Activated T-helper 2 cell treated with anti-CD3 and anti-CD28 coated beads, Interferon-gamma antibody, Interleukin-2, Interleukin-4, amounts not matched to agents 10 μg/mL and 5 μg/mL and 100 μg/mL, durations not matched to agents 14 hours and 24 hours and 36 hours (primary cell): ENCODE results near the gene FCF1. TPM values are rescaled to one million over a fixed set of nuclear protein-coding genes. Genes with fewer than 3 reads are reported as not detected.

Experiments used
- DNase-seq: peaks from one replicate; pipeline ENCODE4 v3.0.0; 2021; ENCODE audit warnings: low spot score
- H3K27ac Mint-ChIP-seq: one replicate; pipeline ENCODE4 v1.8.0; 2021; ENCODE audit warnings: mixed read lengths
- H3K27me3 Mint-ChIP-seq: one replicate; pipeline ENCODE4 v1.8.0; 2021; ENCODE audit warnings: low read depth, mixed read lengths
- H3K36me3 Mint-ChIP-seq: one replicate; pipeline ENCODE4 v1.8.0; 2021; ENCODE audit warnings: low read depth, mixed read lengths
- H3K4me1 Mint-ChIP-seq: one replicate; pipeline ENCODE4 v1.8.0; 2021; ENCODE audit warnings: low read depth, mixed read lengths
- H3K4me3 Mint-ChIP-seq: one replicate; pipeline ENCODE4 v1.8.0; 2021; ENCODE audit warnings: low read depth, mild to moderate bottlenecking, moderate library complexity, mixed read lengths
- H3K9me3 Mint-ChIP-seq: one replicate; pipeline ENCODE4 v1.8.0; 2021; ENCODE audit warnings: mixed read lengths
- intact Hi-C: fragments of 100-400 bp; cut with micrococcal nuclease; formaldehyde crosslinking; loops from one replicate; pipeline ENCODE4 v1.15.1; 2023
- total RNA-seq: library from RNA; stranded (reverse); gene quantifications from 2 replicates; pipeline ENCODE4 v1.2.3, GENCODE V29; 2022

Gene FCF1
- total RNA-seq, 1 donor from 2014 or later = 62.8 TPM

DNA sequence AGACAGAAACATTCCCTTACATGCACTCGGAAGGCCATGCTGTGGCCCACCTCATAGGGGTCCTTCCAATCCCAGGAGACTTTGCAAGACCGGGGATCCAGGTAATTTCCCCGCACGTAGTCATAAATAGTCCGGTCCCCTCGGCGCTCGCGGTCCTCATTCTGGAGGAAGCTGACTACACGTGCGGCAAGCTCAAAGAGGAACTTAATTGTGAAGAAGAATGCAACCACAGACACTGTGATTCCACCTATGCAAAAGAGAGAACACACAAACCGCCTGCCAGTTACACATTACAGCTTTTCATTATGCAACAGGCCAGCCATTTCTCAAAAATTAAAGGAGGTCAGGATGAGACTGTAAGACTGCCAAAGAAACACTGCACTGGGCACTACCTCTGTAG lies 28.5 kb upstream of the FCF1 start:
- no peak for DNase-seq
- no peak overlapping the region for H3K4me3 Mint-ChIP-seq
- no peaks in the 10 kb centered on the region for H3K27me3 Mint-ChIP-seq
- no peaks in the 10 kb centered on the region for H3K9me3 Mint-ChIP-seq
- intact Hi-C loops = no loop called here
- H3K27ac Mint-ChIP-seq = no peak overlapping the region
- H3K4me1 Mint-ChIP-seq = peaks cover 7% of the 10 kb centered on the region
- peaks cover 59% of the 10 kb centered on the region for H3K36me3 Mint-ChIP-seq

- no peak for DNase-seq
- no peak overlapping the region for H3K27ac Mint-ChIP-seq
- peaks cover 7% of the 10 kb centered on the region for H3K4me1 Mint-ChIP-seq
- intact Hi-C loops = no loop called here
- peaks cover 57% of the 10 kb centered on the region for H3K36me3 Mint-ChIP-seq
- H3K9me3 Mint-ChIP-seq = no peaks in the 10 kb centered on the region
- H3K27me3 Mint-ChIP-seq = no peaks in the 10 kb centered on the region
- no peak overlapping the region for H3K4me3 Mint-ChIP-seq
These were observed 27.9 kb upstream of the FCF1 start for GRCh38 chr14:74685056-74685455.

- Mint-ChIP-seq H3K4me1 (peaks cover 7% of the 10 kb centered on the region), H3K9me3 (no peaks in the 10 kb centered on the region), H3K27ac (no peak overlapping the region), H3K4me3 (no peak overlapping the region), H3K36me3 (peaks cover 57% of the 10 kb centered on the region), H3K27me3 (no peaks in the 10 kb centered on the region)
- intact Hi-C loops = no loop called here
- no peak for DNase-seq
These were observed 26.8 kb upstream of the FCF1 start for GRCh38 chr14:74685921-74686678.

DNA sequence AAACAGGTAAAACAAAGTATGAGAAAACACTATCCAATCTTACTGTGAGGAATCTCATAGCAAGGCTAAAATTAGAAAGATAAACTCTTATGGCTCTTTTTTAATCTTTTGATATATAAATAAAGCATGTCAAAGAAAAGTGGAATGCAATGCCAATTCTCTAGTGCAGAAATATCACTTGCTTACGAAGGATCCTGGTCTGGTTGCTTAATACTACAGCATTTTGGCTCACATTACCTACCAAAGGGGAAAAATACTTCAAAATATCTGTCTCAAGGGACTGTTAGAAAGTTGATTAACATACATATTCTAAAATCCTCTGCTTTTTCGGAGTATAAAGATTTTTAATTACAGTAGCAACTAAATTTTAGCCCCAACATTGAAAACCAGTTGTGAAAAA lies 21.5 kb upstream of the FCF1 start:
- intact Hi-C loops = no loop called here
- Mint-ChIP-seq H3K4me1 (peaks cover 8% of the 10 kb centered on the region), H3K9me3 (no peaks in the 10 kb centered on the region), H3K27ac (no peak overlapping the region), H3K36me3 (peaks cover 34% of the 10 kb centered on the region), H3K4me3 (no peak overlapping the region), H3K27me3 (no peaks in the 10 kb centered on the region)
- DNase-seq = no peak

DNA sequence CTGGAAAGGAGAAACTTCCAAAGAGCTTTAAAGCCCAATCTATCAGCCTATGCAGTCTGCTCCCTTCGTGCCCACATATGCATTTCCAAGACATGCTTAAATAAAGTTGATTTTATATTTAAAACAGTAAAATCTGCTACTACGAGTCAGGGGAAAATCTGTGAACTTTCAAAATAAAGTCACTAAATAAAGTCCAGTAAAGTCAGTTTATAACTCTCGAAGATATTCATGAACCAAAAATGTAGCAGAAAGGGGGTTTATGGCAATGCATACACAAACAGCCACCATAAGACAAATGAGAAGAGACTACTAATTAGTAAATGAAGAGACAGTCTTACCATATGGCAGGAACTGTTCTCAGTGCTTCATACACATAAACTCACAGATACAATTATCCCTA lies 19.8 kb upstream of the FCF1 start:
- intact Hi-C loops = no loop called here
- Mint-ChIP-seq H3K36me3 (peaks cover 41% of the 10 kb centered on the region), H3K27ac (no peak overlapping the region), H3K9me3 (no peaks in the 10 kb centered on the region), H3K4me1 (peaks cover 8% of the 10 kb centered on the region), H3K4me3 (no peak overlapping the region), H3K27me3 (no peaks in the 10 kb centered on the region)
- no peak for DNase-seq

DNA sequence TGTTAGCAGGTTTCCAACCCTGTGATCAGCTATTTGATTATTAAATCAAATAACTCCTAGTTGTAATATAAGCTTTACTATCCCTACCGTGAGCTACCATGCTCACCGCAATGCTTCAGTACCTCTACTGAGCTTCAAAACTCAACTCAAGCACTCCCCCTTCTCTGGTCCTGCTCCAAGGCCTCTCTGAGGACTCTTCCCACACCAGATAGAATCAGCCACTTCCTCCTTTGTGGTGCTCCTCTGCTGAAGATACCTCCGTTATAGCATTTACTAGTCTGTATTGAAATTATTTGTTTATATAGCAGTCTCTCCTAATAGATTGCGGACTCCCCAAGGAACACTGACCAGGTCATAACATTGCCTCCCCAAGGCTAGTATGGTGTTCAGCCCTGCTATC lies 17.5 kb upstream of the FCF1 start:
- Mint-ChIP-seq H3K27ac (no peak overlapping the region), H3K9me3 (no peaks in the 10 kb centered on the region), H3K4me3 (no peak overlapping the region), H3K4me1 (peaks cover 8% of the 10 kb centered on the region), H3K27me3 (no peaks in the 10 kb centered on the region), H3K36me3 (peaks cover 28% of the 10 kb centered on the region)
- no peak for DNase-seq
- intact Hi-C loops = no loop called here

- Mint-ChIP-seq H3K27ac (no peak overlapping the region), H3K9me3 (no peaks in the 10 kb centered on the region), H3K36me3 (peaks cover 29% of the 10 kb centered on the region), H3K4me1 (peaks cover 8% of the 10 kb centered on the region), H3K27me3 (no peaks in the 10 kb centered on the region), H3K4me3 (no peak overlapping the region)
- DNase-seq = no peak
- intact Hi-C loops = no loop called here
These were observed 15.9 kb upstream of the FCF1 start for GRCh38 chr14:74697011-74697410.

- peaks cover 1% of the 10 kb centered on the region for H3K9me3 Mint-ChIP-seq
- H3K27ac Mint-ChIP-seq = no peak overlapping the region
These were observed 15.4 kb upstream of the FCF1 start for GRCh38 chr14:74697543-74697942.

GRCh38 chr14:74697976-74698375 lies 15.0 kb upstream of the FCF1 start:
- H3K4me3 Mint-ChIP-seq = no peak overlapping the region
- DNase-seq = no peak
- peaks cover 31% of the 10 kb centered on the region for H3K36me3 Mint-ChIP-seq
- peaks cover 8% of the 10 kb centered on the region for H3K4me1 Mint-ChIP-seq
- H3K27me3 Mint-ChIP-seq = no peaks in the 10 kb centered on the region
- intact Hi-C loops = no loop called here
- H3K9me3 Mint-ChIP-seq = peaks cover 6% of the 10 kb centered on the region
- no peak overlapping the region for H3K27ac Mint-ChIP-seq

More at GRCh38 chr14:74697543-74697942, 15.4 kb upstream of the FCF1 start:
- Mint-ChIP-seq H3K36me3 (peaks cover 27% of the 10 kb centered on the region), H3K27me3 (no peaks in the 10 kb centered on the region), H3K4me1 (peaks cover 8% of the 10 kb centered on the region), H3K4me3 (no peak overlapping the region)
- intact Hi-C loops = no loop called here
- no peak for DNase-seq

GRCh38 chr14:74698465-74698864 lies 14.5 kb upstream of the FCF1 start:
- H3K27ac Mint-ChIP-seq = no peak overlapping the region
- H3K4me1 Mint-ChIP-seq = peaks cover 8% of the 10 kb centered on the region
- H3K4me3 Mint-ChIP-seq = no peak overlapping the region
- peaks cover 32% of the 10 kb centered on the region for H3K36me3 Mint-ChIP-seq
- no peak for DNase-seq
- intact Hi-C loops = no loop called here
- H3K27me3 Mint-ChIP-seq = no peaks in the 10 kb centered on the region
- H3K9me3 Mint-ChIP-seq = peaks cover 8% of the 10 kb centered on the region

GRCh38 chr14:74702293-74702692 lies 10.7 kb upstream of the FCF1 start:
- H3K4me3 Mint-ChIP-seq = no peak overlapping the region
- H3K4me1 Mint-ChIP-seq = no peaks in the 10 kb centered on the region
- intact Hi-C loops = no loop called here
- no peak overlapping the region for H3K27ac Mint-ChIP-seq
- DNase-seq = no peak
- peaks cover 42% of the 10 kb centered on the region for H3K36me3 Mint-ChIP-seq
- H3K27me3 Mint-ChIP-seq = no peaks in the 10 kb centered on the region
- H3K9me3 Mint-ChIP-seq = peaks cover 8% of the 10 kb centered on the region

GRCh38 chr14:74703043-74703442 lies 9.9 kb upstream of the FCF1 start:
- intact Hi-C loops = no loop called here
- Mint-ChIP-seq H3K4me3 (no peak overlapping the region), H3K9me3 (peaks cover 8% of the 10 kb centered on the region), H3K36me3 (peaks cover 37% of the 10 kb centered on the region), H3K27me3 (no peaks in the 10 kb centered on the region), H3K4me1 (no peaks in the 10 kb centered on the region), H3K27ac (no peak overlapping the region)
- no peak for DNase-seq

- peaks cover 37% of the 10 kb centered on the region for H3K36me3 Mint-ChIP-seq
- H3K4me1 Mint-ChIP-seq = peaks cover 2% of the 10 kb centered on the region
- intact Hi-C loops = no loop called here
- no peak overlapping the region for H3K4me3 Mint-ChIP-seq
- no peak for DNase-seq
- no peaks in the 10 kb centered on the region for H3K27me3 Mint-ChIP-seq
- no peak overlapping the region for H3K27ac Mint-ChIP-seq
- H3K9me3 Mint-ChIP-seq = peaks cover 8% of the 10 kb centered on the region
These were observed 8.3 kb upstream of the FCF1 start for GRCh38 chr14:74704656-74705055.
